Daoy (cell line): Measurements from ENCODE around the gene GALNT4. TPM values are rescaled to one million over a fixed set of nuclear protein-coding genes. Genes with fewer than 3 reads are reported as not detected.
A peak's percentile ranks its signal among the peaks of the same experiment; 100 is the strongest.

ENCODE experiments used
- DNase-seq: peaks from one replicate; pipeline ENCODE4 v3.0.0-alpha.2; 2015; ENCODE audit warnings: low read depth
- total RNA-seq: library from RNA; depleted of rRNA; stranded (reverse); fragments of >200 nt; shearing (Covaris generic); gene quantifications from 2 replicates; pipeline ENCODE4 v1.2.3, GENCODE V29; 2014

Gene GALNT4
- total RNA-seq, 1 experiment from 2014 or later: 4.9 TPM

DNA sequence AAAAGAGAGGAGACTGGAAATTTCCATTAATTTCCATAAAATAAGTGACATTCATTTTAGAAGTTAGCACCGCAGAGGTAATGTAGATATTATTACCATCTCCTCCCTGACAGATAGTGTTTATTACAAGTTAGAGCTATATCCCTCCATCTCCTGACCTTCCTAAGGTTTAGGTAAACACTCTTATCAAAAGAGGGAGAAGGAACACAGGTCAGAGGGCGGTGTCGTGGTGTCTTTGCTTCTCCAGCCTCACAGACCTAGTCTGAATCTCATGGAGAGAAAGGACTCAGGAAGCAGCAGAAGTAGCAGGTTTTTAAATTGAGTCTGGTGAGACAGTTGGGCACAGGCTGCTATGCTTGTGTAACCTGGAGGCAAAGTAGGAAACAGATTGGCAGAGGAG lies 12.8 kb upstream of the GALNT4 start:
- DNase-seq: no peak

DNA sequence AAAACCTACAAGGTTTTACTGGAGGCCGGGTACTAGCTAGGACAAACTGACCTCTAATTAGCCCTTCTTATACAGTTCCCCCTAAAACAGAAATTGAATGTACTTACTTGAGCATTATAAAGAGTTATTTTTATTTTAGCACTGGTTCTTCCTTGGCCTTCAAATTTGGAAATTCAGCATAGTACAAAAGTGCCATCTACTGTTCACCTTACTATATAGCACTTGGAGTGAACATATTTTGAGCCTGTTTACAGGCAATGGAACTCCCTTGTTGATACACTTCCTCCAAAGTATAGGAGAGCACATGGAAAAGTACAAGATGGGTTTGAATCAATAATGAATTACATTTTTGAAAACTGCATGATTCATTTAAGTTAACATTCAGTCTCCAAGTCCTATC lies 5.1 kb upstream of the GALNT4 start:
- peak; percentile 17 for DNase-seq

DNA sequence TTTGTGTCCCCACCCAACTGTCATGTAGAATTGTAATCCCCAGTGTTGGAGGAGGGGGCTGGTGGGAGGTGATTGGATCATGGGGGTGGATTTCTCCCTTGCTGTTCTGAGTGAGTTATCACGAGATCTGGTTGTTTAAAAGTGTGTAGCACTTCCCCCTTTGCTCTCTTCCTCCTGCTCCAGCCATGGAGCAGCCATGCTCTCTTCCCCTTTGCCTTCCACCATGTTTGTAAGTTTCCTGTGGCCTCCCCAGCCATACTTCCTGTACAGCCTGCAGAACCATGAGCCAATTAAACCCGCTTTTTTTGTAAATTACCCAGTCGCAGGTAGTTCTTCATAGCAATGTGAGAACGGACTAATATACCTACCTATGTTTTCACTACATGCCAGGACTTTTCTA lies 3.8 kb upstream of the GALNT4 start:
- no peak for DNase-seq

DNA sequence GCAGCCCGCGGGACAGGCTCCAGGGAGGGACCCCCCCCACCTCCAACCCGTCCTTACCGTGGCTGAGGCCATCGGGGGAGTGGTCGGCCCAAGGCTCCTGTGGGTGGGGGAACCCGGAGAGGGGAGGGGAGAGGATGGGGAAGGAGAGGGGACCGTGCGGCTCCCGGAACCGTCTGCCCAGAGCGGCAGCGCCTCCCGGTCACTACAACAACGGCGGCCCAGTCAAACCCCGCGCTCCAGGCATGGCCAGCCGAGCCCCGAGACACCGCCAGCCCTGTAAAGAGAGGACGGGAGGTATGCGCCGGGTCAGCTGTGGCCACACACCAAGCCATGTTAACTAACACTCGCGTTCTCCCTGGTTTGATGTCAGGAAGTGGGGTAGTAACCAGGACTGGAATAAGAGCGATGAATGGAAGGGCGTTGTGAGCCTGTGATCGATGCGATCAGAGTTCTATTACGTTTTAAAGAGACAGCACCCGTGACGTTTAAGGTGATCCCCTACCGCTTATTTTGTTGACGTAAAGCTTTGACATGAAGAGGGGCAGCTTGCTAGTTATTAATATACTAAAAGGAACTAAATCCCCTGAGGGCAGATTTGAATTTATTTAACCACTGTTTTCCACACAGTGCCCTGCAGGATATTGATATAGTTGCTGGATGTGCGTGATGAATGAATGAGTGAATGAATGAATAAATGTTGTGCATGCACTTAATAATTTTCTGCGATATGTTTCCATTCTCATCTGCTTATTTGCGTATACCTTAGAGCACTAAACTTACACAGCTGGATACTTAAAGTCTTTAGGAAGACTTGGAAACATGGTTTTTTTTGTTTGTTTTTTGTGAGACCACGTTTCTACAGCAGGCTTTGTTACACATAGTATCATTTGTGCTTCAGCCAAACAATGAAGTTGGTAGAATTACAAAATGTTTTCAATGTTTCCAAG lies 1.5 kb upstream of the GALNT4 start, which contains the start of gene POC1B:
POC1B (minus strand) TSS at position 224 of the 947 bp plus-strand sequence; CDS start at position 72, 152 bp downstream.
- peak; percentile 89 for DNase-seq

DNA sequence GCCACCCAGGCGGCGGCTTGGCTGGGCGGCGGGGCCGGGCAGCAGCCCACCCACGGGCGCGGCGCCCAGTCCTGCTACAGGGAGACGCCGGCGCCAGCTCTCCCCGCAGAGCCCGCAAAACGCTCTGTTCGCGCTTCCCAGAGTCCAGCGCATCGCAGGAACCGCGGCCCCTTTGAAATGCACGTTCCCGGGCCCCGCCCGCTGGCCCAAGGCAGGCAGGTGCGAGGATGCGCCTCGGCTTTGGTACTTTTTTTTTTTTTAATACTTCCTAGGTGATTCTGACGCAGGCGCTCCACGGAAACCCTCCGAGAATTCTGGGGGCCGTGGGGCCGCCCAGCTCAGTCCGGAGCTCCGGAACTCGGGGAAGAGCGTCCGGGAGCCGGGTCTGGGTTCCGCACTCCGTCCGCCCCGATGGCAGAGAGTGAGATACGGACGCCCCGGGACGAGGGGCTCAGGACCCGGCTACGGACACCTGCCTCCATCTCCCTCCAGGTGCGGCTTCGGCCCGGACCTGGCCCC lies 768 bp upstream of the GALNT4 start:
- DNase-seq: peak; percentile 29

DNA sequence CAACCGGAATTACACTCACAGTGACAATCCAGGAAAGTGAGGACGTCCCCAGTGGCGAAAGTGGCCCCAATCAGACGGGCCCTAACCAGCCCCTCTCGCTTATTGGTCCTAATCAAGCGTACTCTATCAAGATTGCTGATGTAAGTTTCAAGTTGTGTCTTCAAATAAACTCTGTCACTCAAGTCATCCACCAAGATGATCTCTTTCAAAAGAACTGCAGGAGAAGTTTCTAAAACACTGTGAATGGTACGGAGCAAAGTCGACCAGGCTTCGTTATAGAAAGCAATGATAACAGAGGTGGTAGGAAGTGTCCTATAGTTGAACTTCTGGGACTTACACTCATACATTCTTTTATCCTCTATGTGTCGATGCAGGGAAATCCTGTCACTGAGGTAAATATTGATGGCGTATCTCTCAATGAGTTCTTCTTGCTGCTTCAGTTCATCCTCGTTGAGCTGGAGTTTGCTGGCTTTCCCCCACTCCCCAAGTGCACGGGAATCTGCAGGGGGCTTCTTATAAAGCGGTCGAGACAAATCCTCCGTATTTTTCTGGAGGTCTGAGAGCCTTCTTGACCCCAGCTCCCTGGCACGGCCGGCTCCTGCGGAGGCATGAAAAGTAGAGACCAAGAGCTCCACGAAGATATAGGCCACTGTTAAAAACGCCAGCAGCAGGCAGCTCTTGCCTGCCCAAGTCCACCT lies 604 bp downstream of the GALNT4 start:
- no peak for DNase-seq

DNA sequence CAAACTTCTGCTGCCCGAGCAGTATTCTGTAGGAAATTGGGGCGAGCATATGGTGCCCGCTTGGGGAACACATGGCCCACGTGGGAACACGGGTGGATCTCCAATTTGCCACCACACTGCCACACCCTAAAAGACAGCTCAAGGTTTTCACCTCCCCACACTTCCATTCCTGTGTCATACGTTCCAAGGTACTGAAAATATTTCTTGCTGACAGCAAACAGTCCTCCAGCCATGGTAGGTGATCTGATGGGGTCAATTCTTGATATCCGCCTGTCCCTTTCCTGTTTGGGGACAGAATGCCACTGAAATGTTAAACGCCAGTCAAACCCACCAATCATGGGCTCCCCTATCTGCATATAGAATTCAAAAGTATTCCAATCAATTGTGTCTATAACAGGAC lies 1.2 kb downstream of the GALNT4 start:
- no peak for DNase-seq

DNA sequence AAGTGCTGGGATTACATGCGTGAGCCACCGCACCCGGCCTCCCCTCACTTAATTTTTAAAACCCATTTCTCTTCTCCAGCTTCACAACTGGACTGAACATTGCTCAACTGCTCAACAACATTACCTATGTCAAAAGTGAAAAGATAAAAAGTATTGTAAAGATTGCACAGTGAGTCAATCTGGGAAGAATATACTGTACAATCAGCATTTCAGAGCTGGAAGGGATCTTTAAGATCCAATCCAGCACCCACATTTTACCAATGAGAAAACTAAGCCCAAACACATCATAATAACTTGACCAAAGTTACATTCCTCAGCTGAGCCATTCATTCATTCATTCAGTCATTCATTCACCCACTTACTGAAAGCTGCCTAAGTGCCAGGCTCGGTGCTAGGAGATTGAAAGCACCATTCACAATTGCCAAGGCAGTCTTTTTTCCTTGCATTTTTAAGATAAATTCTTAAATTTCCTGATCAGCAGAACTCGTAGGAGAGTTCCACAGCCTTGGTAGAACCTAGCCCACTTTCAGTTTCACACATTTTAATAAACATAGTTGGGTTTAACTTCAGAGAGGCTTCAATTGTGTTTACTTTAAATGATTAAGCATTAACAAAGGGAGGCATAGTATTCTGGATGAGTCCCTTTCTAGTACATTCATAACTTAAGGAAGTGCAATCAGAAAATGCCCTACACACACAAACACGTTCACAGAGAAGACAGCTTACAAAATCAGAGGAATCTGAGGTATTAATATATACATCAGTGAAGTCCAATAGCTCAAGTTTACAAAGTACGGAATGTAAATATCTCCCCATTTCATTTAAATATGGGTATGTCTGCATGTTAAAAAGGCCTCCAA lies 3.0 kb downstream of the GALNT4 start:
- DNase-seq: no peak

DNA sequence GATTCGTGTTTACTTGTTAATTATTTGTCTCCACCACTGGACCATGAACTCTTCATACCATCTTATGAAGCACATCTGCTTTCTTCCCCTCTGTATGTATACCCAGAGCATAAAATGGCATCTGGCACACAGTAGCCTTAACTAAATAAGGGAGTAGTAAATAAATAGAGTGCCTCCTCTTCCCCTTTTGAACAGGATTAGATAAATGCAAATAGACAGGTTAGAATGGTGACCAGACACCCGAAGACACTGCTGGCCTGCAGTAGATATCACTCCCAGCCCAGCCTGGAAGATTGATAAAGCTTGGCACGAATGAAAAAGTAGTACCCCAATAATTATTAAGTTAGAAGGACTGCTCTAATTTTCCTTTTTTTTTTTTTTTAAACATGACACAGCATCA lies 6.9 kb downstream of the GALNT4 start:
- DNase-seq: no peak

DNA sequence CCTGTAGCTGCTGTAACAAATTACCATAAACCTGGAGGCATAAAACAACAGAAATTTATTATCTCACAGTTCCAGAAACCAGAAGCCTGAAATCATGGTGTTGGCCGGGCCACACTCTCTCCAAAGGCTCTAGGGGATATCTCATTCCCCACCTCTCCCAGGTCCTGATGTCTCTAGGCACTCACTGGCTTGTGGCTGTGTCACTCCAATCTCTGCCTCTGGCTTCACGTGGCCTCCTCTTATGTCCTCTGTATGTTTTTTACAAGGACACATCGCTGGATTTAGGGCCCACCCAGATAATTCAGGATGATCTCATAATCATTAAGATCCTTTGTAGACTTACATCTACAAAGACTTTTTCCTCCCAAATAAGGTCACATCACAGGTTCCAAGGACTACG lies 8.0 kb downstream of the GALNT4 start:
- DNase-seq: no peak

DNA sequence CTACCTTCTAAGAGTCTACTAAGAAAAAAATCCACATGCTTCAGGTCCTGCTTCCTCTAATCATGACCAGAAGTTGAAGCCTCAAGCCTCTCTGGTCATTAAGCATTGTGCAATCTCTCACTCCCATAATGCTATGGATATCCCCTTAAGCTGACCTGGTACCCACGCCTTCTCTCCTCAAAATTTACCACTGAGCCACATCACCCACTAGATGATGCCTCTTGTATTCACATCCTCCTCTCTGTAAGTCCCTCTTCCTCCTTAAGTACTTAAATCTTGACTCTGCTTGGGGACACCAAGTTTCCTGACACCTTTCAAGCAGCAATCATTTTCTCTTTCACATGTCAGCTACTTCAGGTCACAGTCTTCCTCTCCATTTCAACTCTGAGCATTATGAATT lies 9.8 kb downstream of the GALNT4 start:
- DNase-seq: no peak

DNA sequence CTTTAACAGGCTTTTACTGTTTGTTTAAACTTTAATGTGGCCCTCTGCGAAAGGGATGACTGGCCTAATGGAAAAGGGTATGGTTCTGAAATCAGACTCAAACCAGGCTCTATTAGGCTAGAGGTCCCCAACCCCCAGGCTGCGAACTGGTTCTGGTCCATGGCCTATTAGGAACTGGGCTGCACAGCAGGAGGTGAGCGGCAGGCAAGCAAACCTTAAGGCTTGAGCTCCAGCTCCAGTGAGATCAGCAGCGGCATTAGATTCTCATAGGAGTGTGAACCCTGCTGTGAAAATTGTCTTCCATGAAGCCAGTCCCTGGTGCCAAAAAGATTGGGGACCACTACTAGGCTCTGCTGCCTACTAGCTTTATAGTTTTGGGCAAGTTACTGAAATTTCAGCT lies 11.1 kb downstream of the GALNT4 start:
- no peak for DNase-seq

DNA sequence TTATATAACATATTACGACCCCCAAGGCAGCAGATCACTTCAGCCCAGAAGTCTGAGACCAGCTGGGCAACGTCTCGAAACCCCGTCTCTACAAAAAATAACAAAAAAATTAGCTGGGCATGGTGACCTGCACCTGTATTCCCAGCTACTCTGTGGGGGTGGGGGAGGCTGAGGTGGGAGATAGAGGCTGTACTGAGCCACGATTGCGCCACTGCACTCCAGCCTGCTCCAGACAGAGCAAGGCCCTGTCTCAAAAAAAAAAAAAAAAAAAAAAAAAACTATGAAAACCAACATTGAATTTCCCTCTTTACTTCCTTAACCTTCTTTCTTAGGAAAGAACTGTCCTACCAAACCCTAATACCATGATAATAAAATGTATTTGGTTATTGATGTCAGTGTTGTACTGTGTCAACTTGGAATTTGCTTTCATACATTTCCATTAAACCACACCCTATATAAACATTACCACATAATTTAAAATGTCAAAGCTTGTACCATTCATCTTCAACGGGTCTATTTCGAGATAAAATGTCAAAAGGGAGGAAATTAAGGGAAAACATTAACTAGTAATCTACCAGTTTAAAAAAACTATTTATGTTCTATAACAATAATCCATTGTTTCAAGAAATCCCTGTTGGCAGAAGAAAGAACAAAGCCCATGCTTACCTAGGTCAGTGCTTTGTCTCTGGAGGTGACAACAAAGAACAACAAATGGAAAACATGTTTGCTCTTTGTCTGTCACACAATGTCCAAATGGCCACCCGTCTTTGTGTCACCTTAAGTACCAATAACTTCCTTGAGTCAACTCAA lies 17.4 kb downstream of the GALNT4 start:
- no peak for DNase-seq

DNA sequence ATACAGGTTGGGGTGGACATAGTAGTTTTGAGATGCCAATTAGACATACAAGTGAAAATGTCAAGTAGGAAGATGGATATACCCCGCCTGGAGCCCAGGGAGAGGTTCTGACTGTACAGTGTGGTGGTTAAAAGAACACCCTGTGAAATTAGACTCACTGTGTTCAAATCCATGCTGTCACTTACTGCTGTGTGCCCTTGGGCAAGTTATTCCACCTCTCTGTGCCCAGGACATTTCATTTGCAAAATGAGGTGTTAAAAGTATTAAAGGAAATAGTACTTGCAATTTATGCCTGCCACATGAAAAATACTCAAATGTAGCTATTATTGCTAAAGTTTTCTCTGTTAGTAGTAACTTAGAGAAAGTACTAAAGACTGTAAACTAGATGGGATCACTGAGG lies 18.5 kb downstream of the GALNT4 start:
- DNase-seq: no peak

DNA sequence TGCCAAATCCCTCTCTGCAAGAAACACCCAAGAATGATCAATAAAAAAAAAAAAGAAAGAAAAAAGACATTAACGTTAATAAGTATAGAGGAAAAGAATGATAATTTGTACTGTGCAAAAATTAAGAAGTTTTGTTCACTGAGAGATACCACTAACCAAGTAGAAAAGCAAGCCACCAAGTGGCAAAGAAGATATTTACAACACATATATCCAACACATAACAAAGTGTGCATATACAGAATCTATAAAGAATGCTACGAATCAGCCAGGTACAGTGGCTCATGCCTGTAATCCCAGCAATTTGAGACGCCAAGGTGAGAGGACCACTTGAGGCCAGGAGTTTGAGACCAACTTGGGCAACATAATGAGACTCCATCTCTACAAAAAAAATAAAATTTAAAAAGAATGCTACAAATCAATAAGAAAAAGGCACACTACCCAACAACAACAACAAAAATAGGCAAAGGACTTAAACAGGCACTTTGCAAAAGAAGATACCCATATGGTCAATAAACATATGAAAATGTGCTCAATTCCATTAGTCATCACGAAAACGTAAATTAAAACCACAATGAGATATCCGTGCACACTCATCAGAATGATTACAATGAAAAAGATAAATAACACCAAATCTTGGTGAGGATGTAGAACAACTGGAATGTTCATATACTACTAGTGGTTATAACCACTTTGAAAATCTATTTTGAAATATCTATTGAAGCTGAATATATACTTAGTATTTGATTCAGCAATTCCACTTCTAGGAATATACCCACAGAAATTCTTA lies 19.8 kb downstream of the GALNT4 start:
- DNase-seq: no peak

DNA sequence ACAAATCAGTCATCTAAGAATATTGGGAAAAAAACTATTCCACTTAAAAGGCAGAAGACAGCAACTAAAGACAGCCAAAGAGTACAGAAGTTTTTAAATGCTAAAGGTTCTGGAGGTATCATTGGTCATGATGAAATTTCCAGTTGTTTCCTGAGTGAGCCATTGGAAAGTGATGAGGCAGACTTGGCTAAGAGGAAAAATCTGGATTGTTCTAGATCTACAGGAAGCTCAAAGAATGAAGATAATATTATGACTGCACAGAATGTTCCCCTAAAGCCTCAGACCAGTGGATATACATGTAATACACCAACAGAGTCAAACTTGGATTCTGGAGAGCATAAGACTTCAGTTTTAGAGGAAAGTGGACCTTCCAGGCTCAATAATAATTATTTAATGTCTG lies 22.8 kb downstream of the GALNT4 start:
- no peak for DNase-seq

DNA sequence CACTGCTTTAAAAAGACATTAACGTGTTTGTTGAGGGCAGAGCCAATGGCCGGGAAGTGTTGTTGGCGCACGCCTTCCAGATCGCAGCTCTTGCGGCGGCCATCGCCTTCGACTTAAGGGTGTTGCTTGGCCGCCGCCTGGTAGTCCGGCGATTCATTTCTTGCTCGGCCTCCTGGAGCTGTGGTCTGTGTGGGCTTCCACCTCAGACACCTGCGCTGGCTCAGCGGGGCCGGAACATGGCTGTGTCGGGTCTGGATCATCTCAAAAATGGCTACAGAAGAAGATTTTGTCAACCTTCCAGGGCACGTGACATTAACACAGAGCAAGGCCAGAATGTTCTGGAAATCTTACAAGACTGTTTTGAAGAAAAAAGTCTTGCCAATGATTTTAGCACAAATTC lies 24.7 kb downstream of the GALNT4 start:
- no peak for DNase-seq

DNA sequence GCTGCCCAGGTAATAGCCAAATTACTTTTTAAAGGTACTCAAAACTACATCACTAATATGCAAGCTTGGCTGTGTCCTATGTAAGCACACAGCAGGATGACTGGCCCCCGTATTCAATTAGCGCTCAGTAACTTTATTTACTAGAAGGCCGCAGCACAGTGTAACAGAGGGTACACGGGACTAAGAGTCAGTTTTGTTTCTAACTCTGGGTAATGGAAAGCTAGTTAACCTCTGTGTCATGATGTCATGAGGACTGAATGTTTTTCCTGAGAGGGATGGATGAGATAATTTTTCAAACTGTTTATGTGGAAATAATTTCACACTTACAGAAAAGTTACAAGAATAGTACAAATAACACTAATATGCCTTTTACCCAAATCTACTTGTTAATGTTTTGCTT lies 27.1 kb downstream of the GALNT4 start:
- no peak for DNase-seq

DNA sequence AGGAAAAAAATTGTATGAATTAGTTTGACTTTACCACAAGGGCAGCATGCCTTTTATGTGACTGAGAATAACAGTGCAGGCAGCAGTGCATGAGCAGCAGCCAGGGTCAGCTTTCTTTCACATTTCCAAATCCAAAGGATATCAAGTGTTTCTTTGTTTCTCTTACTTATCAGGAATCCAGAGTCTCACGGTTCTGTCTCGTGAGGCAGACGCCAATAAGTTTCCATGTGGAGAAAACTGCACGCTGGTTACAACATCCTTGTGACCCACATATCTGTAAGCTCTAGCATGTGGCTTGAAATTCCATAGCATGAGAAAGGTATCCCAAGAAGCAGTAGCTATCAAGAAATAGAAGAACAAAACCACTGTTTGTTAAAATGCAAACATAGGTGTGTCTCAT lies 27.6 kb downstream of the GALNT4 start:
- no peak for DNase-seq
